GM12892 (cell line): Measurements from ENCODE around the gene NXNL2.

Experiments used
- POLR2A ChIP-seq: IDR thresholded peaks from 2 replicates; pipeline ENCODE4 v1.6.1; 2011; ENCODE audit warnings: low read depth, low read length, control low read depth
- POLR2AphosphoS5 ChIP-seq: IDR thresholded peaks from 2 replicates; pipeline ENCODE4 v1.6.1; 2011; ENCODE audit warnings: low read depth, low read length, control low read depth
- TAF1 ChIP-seq: IDR thresholded peaks from 2 replicates; pipeline ENCODE4 v1.6.1; 2011; ENCODE audit warnings: low read depth, mild to moderate bottlenecking, control low read depth, low read length, borderline replicate concordance

DNA sequence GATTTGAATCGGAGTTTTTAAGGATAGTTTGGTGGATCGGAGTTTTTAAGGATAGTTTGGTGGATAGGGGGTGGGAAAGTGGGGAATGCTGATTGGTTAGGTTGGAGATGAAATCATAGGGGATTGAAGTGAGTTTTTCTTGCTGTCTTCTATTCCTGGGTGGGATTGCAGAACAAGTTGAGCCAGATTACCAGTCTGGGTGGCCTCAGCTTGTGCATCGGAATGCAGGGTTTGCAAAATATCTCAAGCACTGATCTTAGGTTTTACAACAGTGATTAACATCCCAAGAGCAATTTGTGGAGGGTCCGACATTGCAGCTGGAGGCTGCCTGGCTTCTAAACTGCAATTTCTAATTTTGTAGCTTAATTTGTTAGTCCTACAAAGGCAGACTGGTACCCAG lies 23.1 kb upstream of the NXNL2 start:
- TF ChIP-seq TAF1: no peak
- no peak for TF ChIP-seq POLR2AphosphoS5
- no peak for TF ChIP-seq POLR2A
